Skin epidermis (tissue), 12 donors: ENCODE measurements around the gene DPP8.
"Not testable (repeated sequence)": the region's sequence is repeated elsewhere in the genome, so short reads cannot be mapped to it uniquely, and the experiment has no call there.

Experiments
- H3K27ac ChIP-seq, 21 experiments: fragments of 200-600 bp; sonication (generic) in 11 of 21; one replicate each; pipeline ENCODE4 v1.5.0; 2020; ENCODE audit warnings: mild to moderate bottlenecking in 3 of 21, inconsistent platforms in 2 of 21, moderate library complexity in 2 of 21
- H3K4me3 ChIP-seq, 7 experiments: fragments of 200-600 bp; sonication (generic) in 2 of 7; one replicate each; pipeline ENCODE4 v1.5.0; 2020; ENCODE audit warnings: inconsistent platforms in 2 of 7, mild to moderate bottlenecking in 2 of 7, moderate library complexity in 1 of 7

The DPP8 gene

DNA sequence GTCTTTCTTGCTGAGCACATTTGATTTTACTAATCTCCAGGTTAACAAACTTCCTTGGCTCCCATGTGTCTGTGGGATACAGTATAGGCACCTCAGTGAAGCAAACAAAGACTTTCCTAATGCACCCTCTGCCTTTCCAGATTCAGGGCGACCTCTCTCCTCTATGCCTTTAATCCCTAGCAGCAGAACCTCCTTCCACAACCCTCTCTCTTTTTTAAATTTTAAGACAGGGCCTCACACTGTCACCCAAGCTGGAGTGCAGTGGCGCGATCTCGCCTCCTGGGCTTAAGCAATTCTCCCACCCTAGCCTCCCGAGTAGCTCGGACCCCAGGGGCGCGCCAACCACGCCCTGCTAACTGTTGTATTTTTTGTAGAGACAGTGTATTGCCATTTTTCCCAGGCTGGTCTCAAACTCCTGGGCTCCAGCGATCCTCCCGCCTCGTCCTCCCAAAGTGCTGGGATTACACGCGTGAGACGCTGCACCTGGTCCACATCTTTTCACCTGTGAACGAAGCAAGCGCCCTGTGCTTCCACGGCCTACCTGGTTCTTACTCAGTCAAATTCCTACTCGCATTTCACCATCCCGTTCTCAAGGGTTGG is 11.1 kb upstream of the DPP8 start:
- no peak overlapping the region for H3K27ac ChIP-seq
- H3K4me3 ChIP-seq, result no peak overlapping the region

DNA sequence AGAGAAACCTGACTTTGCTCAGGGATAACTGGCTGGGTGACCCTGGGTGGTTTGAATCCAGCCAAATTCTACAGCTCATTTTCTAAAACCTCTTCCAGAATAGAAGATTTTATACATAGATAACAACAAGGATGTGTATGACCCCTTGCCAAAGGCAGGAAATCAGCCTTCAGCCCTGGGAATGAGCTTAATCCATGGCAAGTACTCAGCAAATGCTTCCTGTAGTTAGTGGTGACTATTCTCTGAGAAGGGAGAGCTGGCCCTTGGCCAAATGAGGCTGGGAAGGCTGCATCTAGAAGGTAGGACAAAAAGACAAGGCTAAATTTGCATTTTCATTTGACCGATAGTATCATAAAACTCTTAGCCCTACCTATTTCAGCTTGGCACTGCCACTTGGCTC is 8.1 kb upstream of the DPP8 start:
- H3K4me3 ChIP-seq, result no peak overlapping the region
- peak overlapping the region in 1 of 21 experiments; percentile 14 for H3K27ac ChIP-seq

DNA sequence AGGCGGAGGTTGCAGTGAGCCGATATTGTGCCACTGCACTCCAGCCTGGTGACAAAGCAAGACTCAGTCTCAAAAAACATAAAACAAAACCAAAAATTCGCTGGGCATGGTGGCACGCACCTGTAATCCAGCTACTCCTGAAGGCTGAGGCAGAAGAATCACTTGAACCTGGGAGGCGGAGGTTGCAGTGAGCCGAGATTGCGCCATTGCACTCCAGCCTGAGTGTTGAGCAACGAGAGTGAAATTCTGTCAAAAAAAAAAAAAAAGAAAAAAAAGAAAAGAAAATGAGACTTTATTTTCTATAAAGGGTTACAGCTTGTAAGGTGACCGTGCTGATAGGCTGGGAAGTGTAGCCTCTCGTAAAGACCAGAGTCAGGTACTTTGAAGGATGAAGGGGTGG is 6.7 kb upstream of the DPP8 start:
- H3K4me3 ChIP-seq, result no peak overlapping the region
- H3K27ac ChIP-seq, result no peak overlapping the region

DNA sequence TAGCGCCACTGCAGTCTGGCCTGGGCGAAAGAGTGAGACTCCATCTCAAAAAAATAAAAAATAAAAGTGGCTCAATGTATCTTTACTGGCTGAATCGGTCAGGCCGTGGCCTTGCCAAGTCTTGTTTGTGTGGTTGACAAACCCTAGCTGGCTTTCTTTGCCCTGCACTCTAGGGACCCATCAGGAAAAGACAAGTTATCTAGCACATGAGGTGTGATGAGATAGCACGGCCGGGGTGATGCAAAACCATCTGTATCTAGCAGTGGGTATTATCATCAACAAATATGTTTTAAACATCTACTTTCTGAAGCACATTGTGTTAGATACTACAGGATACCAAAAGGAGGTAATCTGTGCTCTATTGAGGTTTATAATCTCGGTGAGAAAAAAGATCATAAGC is 3.9 kb upstream of the DPP8 start:
- H3K4me3 ChIP-seq, result no peak overlapping the region

DNA sequence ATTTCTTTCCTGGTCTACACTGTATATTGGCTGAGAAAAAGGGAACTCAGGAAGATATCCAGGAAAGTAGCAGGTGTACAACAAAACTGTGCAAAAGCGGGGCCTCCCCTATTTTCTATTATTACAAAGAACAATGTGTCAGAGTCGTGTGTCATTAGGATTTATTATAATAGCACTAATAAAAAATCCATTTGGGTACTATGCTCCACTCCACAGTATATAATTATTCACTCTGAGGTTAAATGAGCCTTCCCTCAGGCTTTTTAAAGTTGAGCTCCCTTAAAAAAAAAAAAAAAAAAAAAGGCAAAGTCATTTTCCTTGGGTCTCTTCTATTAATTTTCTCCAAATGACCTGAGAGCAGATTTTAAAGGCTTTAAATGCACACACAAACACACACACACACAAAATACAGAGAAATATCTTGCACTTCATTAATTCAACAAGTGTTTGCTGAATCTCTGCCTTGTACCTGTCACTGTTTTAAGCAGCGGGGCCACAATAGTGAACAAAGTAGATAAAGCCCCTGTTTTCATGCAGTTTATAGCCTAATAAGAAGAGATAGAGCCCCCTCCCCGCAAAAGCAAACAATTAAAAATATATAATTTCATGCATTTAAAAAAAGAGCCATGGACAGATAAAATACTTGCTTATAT is 1.3 kb upstream of the DPP8 start:
- Histone ChIP-seq H3K27ac (no peak overlapping the region), H3K4me3 (no peak overlapping the region)

More for the DNA sequence above, 3.9 kb upstream of the DPP8 start:
- no peak overlapping the region for H3K27ac ChIP-seq

DNA sequence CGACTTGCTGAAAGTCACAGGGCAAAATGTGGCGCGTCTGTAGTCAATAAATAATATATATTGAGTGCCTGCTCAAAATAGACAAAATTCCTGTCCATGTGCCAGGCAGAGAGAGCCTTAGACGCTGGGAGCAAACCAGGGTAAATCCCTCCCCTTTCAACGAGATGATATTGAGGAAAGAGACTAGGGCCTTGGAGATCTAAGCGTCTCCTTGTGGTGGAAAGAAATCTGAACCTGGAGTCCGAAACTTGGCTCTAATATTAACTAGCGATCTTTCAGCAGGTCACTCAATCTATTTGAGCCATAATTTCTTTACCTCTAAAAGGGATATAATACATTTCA is 348 bp upstream of the DPP8 start:
- H3K4me3 ChIP-seq, result peak overlapping the region in 5 of 7 experiments; percentile 80 to 100 (median 98)
- peak overlapping the region in 12 of 21 experiments; percentile 80 to 99 (median 96) for H3K27ac ChIP-seq

DNA sequence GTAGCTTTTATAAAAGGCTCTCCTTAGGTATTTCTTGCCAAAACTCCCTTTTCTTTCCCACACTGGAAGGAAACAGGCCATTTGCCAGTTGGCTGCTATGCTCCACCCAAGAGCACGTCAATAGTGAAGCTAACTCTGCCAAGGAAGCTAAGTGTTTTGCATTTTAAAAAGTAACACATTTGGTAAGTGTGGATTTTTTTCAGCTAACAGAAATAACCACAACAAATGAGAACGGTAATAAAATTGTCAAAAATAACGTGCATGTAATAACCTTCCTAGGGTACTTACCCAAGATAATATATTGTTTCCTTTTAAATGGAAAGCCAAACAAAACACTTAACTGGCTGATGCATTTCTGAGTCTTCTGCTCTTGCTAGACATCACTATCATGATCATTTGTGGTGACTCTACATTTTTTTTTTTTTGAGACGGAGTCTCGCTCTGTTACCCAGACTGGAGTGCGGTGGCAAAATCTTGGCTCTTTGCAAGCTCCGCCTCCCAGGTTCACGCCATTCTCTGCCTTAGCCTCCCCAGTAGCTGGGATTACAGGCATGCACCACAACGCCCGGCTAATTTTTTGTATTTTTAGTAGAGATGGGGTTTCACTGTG is 4.6 kb downstream of the DPP8 start:
- Histone ChIP-seq H3K4me3 (peak overlapping the region in 1 of 7 experiments; percentile 18), H3K27ac (peak overlapping the region in 14 of 21 experiments; percentile 12 to 75 (median 42))

DNA sequence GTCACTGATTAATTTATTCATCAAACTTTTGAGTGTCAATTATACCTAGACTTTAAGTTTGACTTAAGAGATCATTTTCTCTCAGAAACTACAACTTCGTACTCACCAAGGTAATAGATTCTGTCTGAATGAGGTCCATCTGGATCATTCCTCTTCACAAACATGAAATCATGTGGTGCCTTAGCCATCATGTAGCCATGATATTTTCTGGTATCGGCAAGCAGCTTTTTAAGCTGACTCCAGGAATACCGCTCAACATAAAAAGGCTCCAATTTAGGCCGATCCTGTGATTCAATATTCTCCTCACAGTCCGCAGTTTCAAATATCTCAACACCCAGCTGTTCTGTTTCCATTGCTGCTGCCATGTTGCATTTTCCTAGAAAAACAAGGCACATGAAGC is 5.3 kb downstream of the DPP8 start:
- no peak overlapping the region for H3K4me3 ChIP-seq
- peak overlapping the region in 14 of 21 experiments; percentile 12 to 75 (median 46) for H3K27ac ChIP-seq

DNA sequence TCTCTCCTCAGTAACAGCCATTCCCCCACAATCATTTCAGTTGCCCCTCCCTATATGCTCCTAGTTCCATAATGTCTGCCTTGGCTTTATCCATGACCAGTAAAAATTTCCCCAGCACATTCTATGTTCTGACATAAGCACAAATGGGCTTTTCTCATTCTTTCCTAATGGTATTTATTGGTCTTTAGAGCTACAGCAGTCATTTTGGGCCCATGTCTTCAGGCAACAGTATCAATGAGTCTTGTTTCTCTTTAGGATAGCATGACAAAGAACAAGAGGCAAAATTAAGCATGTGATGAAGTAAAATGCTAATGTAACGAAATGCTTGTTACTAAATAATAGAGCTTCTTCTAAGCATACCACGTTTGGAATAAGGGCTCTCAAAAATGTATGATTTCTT is 8.2 kb downstream of the DPP8 start:
- Histone ChIP-seq H3K4me3 (no peak overlapping the region), H3K27ac (no peak overlapping the region)

DNA sequence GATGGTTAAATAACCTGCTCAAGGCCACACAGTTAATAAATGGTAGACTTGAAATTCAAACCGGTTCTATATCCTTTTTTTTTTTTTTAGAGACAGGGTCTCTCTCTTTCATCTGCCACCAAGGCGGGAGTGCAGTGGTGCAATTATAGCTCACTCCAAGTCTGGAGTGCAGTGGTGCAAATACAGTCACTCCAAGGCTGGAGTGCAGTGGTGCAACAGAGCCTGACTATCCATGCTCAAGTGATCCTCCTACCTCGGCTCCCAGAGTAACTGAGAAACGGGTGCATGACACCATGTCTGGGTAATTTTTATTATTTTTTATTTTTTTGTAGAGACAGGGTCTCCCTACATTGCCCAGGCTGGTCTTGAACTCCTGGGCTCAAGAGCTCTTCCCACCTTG is 23.4 kb downstream of the DPP8 start:
- H3K27ac ChIP-seq, result no peak overlapping the region

DNA sequence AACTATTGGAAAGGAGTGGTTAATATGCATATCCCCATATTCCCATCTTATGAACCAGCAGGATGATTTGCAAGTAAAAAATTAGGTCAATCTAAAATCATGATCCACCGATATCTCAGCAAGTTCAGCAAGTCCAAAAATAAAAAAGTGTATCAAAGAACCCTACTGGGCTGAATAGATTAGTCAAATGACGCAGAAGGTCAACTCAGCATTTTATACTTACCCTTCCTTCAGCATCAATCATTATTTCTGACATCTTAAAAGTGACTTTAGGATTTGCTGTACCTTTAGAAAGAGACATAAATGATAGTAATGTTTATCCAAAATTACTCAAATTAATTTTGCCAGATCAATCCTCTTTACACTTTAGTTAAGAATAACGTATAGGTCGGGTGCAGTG is 32.6 kb downstream of the DPP8 start:
- H3K4me3 ChIP-seq, result no peak overlapping the region
- no peak overlapping the region for H3K27ac ChIP-seq

More for the DNA sequence above, 23.4 kb downstream of the DPP8 start:
- H3K4me3 ChIP-seq, result no peak overlapping the region

DNA sequence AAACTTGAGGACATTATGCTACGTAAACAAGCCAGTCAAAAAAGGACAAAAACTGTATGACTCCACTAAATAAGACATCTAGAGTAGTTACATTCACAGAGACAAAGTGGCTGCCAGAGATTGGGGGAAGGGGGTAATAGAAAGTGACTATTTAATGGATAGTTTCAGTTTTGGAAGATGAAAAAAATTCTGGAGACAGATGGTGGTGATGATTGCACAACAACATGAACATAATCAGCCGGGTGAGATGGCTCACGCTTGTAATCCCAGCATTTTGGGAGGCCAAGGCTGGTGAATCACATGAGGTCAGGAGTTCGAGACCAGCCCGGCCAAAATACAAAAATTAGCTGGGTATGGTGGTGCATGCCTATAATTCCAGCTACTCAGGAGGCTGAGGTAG is 40.6 kb downstream of the DPP8 start:
- Histone ChIP-seq H3K4me3 (no peak overlapping the region), H3K27ac (peak overlapping the region in 1 of 21 experiments; percentile 21)

DNA sequence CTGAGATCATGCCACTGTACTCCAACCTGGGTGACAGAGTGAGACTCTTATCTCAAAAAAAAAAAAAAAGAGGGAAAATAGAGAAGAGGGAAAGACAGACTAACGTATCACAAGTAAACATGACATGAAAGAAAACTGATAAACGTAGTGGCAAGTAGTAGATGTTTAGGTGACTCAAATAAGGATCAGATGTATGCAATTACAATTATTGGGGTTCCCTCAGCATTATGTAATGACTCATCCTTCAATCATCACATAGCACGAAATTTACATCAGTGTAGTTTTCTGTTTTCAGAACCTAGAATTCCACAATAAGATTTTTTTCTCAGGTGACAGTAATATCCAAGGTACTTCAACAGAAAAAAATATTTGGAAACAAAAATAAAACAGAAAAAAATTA is 46.6 kb downstream of the DPP8 start:
- no peak overlapping the region for H3K27ac ChIP-seq
- H3K4me3 ChIP-seq, result no peak overlapping the region

DNA sequence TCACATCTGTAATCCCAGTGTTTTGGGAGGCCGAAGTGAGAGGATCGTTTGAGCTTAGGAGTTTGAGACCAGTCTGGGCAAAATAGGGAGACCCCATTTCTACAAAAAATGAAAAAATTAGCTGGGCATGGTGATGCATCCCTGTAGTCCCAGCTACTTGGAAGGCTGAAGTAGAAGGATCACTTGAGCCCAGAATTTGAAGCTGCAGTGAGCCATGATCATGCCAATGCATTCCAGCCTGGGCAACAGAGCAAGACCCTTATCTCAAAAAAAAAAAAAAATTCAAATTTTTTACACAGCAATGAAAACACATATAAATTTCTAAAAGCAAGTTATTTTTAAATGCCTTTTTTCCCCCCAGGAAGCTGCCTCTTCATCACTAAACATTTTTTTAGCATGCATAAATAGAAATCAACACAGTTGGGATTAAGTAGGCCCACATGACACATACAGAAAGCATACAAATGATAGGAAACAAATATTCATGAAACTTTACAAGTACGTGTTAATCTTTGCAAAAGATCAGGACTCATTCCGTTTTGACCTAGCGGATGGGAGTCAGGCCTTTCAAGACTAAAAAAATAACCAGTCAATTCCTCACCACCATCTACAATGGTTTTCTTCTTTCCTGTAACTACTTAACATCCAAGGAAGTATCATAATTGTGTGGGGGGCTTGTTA is 49.1 kb downstream of the DPP8 start:
- Histone ChIP-seq H3K4me3 (no peak overlapping the region), H3K27ac (no peak overlapping the region)

DNA sequence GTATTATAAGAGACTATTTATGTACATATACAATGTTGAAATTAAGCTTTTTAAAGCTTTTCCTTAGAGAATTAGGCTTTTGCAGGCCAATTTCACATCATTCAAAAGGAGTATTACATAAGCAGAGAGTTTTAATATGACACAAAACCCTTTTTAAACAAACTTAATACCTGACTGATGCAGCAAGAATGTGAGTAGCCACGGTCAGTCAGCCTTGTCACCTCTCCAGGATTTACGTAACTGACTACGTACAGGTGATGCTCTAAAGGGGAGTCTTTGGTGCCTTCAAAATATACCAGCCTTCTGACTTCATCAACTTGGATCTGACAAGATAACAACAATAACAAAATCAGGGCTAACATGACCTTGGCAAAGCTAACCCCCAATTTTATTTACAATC is 50.6 kb downstream of the DPP8 start:
- no peak overlapping the region for H3K4me3 ChIP-seq
- H3K27ac ChIP-seq, result no peak overlapping the region

DNA sequence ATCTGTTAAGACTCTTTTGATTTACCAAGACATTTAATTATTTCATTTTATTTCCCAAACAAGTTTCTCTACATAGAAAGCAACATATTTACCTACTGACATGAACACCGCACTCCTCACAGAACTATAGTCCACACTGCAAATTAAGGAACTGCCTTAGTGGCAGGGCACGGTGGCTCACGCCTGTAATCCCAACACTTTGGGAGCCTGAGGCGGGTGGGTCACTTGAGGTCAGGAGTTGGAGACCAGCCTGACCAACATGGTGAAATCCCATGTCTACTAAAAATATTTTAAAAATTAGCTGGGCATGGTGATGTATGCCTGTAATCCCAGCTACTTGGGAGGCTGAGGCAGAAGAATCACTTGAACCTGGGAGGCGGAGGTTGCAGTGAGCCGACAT is 54.4 kb downstream of the DPP8 start:
- not testable (repeated sequence) for H3K27ac ChIP-seq, H3K4me3 ChIP-seq

DNA sequence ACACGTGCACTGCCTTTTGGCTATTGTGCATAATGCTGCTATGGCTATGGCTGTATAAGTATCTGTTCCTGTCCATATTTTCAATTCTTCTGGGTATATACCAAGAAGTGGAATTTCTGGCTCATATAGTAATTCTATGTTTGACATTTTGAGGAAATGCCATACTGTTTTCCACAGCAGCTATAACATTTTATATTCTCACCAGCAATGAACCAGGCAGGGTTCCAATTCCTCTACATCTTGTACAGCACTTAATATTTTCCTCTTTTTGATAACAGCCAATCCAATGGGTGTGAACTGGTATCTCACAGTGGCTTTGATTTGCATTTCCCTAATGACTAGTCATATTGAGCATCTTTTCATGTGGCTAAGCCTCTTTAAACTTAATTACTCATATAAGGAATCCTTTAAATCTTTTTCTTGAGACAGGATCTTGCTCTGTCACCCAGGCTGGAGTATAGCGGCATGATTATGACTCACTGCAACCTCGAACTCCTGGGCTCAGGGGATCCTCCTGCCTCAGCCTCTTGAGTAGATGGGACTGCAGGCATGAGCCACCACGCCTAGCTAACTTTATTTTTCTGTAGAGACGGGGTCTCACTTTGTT is 56.6 kb downstream of the DPP8 start:
- Histone ChIP-seq H3K4me3 (no peak overlapping the region), H3K27ac (no peak overlapping the region)

DNA sequence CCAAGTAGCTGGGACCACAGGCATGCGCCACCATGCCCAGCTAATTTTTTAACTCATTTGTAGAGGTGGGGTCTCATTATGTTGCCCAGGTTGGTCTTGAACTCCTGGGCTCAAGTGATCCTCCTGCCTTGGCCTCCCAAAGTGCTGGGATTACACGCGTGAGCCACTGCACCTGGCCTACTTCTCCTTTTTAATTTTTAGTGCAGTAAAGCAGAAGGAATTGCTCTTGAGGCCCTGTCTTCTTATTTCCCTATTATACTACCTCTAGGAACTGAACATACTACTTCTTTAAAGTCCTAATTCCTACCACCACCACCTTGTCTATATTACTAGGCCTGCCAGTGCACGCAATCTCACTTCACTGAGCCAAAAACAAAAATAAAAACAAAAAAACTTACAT is 62.2 kb downstream of the DPP8 start:
- not testable (repeated sequence) for H3K27ac ChIP-seq, H3K4me3 ChIP-seq

DNA sequence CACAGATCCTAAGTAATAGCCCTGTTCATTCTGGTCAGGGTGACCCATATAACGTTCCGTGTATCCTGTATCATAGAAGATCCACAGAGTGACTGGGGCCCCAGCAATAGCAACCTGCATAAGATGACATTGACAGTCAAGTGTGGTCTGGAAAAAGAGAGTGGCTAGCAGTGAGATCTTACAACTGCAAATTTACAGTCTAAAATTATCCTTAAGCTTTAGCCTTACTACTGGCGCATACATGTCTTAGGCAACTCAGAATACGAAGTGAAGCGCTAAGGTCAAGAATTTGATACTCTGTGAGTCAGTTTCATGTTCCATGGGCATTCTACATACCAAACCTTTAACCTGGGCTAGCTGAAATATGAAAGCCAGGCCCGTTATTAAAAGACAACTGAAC is 65.5 kb downstream of the DPP8 start:
- no peak overlapping the region for H3K4me3 ChIP-seq

DNA sequence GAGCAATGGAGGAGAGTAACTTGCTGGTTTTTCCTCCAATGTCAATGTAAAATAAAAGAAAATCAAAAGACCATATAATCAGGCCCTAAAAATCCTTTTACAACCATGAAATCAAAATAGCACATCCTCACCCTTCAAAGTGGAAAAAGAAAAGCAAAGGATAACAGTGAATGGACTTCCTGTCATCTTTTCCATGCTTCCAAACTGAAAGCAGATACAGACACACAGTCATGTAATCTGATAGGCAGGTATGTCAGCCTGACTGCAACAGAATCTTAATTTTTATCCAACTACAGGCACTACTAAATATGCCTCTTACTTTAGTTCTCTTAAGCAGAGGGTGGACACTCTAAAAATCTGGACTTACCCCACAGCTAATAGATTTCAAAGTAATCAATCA is 66.9 kb downstream of the DPP8 start:
- no peak overlapping the region for H3K27ac ChIP-seq

More for the DNA sequence above, 65.5 kb downstream of the DPP8 start:
- no peak overlapping the region for H3K27ac ChIP-seq

DNA sequence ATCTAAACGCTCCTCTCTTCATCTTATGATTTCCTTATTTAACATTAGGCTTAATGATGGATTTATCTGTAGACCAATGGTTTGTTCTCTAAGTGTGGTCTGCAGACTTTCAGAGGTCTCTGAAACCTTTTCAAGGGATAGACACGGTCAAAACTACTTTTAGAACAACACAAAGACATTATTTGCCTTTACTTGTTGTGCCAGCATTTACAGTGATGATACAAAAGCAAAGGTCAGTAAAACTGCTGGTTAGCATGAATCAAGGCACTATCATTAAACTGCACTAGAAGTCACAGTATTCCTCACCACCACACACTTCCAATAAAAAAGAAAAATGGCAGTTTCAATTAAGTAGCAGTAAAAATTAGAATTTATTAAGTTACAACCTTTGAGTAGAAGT is 70.3 kb downstream of the DPP8 start:
- Histone ChIP-seq H3K27ac (no peak overlapping the region), H3K4me3 (no peak overlapping the region)

More for the DNA sequence above, 66.9 kb downstream of the DPP8 start:
- no peak overlapping the region for H3K4me3 ChIP-seq
